Lower leg skin (tissue), 3 donors: Measurements from ENCODE around the gene CDYL2.

Source experiments
- CTCF ChIP-seq, 3 donors: fragments of 450-650 bp; IDR thresholded peaks; one replicate each; pipeline ENCODE4 v1.5.1; 2016; ENCODE audit warnings: antibody characterized with exemption in 3 of 3, mild to moderate bottlenecking in 3 of 3, moderate library complexity in 2 of 3
- POLR2A ChIP-seq, 2 donors: fragments of 450-650 bp; IDR thresholded peaks; one replicate each; pipeline ENCODE4 v1.6.1; 2016 to 2017; ENCODE audit warnings: antibody characterized with exemption in 2 of 2, mild to moderate bottlenecking in 1 of 2, moderate library complexity in 1 of 2

DNA sequence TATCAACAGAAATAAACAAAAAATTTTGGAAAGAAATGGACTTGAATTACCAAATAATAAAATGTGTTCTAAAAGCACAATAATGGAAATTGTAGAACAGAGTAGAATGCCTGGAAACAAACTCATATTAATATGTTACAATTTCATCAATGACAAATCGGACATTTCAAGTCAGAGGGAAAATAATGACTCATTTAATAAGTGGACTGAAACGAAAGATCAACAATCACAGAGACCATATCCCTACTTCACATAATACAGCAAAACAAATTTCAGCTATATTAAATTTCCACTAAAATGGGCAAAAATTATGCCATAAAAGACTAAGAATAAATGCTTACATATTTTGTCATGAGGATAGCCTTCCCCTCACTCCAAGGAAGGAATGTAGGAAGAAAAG is 25.7 kb downstream of the CDYL2 start:
- TF ChIP-seq CTCF (IDR thresholded peaks at IDR 0.05) (no peak), POLR2A (IDR thresholded peaks at IDR 0.05) (no peak)
